ENCODE data around the gene FPGS.

FPGS gene

DNA sequence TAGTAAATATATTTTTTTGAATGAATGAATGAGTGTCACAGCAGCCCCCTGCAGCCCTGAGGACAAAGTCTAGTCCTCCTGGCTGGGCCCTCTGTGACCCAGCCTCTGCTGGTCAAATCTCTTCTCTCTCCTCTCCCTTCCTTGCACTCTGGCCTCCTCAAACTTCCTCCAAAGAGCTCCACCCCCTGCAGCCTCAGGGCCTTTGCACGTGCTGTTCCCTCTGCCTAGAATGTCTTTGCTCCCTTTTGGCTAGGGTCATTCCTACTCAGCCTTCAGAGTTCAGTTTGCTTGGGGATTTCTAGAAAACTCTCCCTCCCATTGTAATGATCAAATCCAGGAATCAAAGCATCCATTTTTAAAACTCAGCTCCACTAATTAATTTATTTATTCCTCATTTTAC, 37.3 kb upstream of the FPGS start:
- Mint-ChIP-seq H3K27ac (peak overlapping the region; percentile 72), H3K27me3 (no peaks in the 10 kb centered on the region), H3K36me3 (ENCODE audit: low read depth) (peaks cover 48% of the 10 kb centered on the region), H3K9me3 (no peaks in the 10 kb centered on the region), H3K4me1 (ENCODE audit: low read depth) (peaks cover 75% of the 10 kb centered on the region), H3K4me3 (no peak overlapping the region)
- DNase-seq: no peak

DNA sequence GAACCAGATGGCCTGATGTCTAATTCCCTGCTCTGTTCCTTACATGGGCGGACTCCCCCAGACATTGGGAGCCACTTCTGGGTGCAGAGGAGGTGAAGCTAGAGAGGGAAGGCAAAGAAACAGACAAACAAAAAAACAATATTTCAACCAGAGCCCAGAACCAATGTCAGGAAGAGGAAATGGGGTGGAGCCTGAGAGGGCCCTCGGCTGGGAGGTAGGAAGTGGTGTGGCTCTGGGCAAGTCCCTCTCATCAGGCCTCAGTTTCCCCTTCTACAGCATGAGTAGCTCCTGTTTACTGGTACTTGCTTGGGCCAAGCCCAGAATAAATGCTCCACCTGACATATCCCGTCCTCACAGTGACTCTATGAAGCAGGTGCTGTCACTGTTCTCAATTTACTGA, 35.3 kb upstream of the FPGS start:
- Mint-ChIP-seq H3K4me3 (no peak overlapping the region), H3K4me1 (ENCODE audit: low read depth) (peaks cover 85% of the 10 kb centered on the region), H3K27ac (peak overlapping the region; percentile 92), H3K9me3 (no peaks in the 10 kb centered on the region), H3K27me3 (no peaks in the 10 kb centered on the region), H3K36me3 (ENCODE audit: low read depth) (peaks cover 46% of the 10 kb centered on the region)
- no peak for DNase-seq

DNA sequence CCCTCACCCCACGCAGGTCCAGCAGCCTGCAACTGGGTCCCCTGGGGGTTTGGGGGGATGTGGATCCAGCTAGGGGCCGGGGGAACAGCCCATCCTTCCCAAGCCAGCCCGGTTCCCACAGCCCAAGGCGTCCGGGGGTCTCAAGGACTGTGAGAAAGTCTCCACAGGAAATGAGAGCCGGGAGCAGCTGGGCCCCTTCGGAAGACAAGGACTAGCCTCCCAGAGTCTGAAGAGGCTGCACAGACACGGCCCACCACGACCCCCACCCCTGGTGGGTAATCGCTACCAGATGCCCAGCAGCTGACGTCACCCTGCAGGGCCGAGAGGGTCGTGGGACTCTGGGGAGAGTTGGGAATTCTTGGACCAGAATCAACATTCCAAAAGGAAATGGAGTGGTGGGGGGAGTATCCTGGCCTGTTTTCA, 34.8 kb upstream of the FPGS start:
- no peak overlapping the region for H3K4me3 Mint-ChIP-seq
- peak overlapping the region; percentile 92 for H3K27ac Mint-ChIP-seq
- H3K36me3 Mint-ChIP-seq (ENCODE audit: low read depth): peaks cover 47% of the 10 kb centered on the region
- no peak for DNase-seq
- peaks cover 82% of the 10 kb centered on the region for H3K4me1 Mint-ChIP-seq (ENCODE audit: low read depth)
- H3K27me3 Mint-ChIP-seq: no peaks in the 10 kb centered on the region
- H3K9me3 Mint-ChIP-seq: no peaks in the 10 kb centered on the region

DNA sequence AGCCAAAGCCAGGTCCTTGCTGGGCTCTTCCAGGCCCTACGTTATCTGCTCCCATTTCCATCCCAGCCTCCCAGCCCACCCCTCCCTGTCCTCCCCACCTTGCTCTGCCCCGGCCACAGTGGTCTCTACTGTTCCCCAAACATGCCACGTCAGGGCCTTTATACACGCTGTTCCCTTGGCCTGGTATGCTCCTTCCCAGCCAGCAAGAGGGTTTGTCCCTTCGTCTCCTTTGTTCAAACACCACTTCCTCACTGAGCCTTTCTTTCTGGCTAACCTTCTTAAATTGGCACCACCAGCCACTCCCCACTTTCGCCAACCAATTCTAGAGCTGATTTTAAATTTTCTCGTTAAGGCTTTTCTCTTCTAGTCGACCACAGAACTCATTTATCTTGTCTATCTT, 34.0 kb upstream of the FPGS start:
- H3K4me3 Mint-ChIP-seq: peak overlapping the region; percentile 10
- no peaks in the 10 kb centered on the region for H3K9me3 Mint-ChIP-seq
- H3K4me1 Mint-ChIP-seq (ENCODE audit: low read depth): peaks cover 80% of the 10 kb centered on the region
- H3K36me3 Mint-ChIP-seq (ENCODE audit: low read depth): peaks cover 48% of the 10 kb centered on the region
- peak overlapping the region; percentile 92 for H3K27ac Mint-ChIP-seq
- no peak for DNase-seq
- no peaks in the 10 kb centered on the region for H3K27me3 Mint-ChIP-seq

DNA sequence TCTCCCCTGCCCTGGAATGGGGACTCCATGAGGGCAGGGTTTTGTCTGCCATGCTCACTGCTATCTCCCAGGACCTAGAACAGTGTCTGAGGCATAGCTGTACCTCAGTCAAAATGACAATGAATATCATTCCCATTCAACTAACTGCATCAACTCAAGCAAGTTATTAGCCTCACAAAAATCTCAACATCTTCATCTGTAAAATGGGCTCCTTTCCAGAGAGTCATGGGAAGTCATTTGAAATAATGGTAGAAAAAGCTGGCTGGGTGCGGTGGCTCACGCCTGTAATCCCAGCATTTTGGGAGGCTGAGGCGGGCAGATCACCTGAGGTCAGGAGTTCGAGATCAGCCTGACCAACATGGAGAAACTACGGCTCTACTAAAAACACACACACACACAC, 33.6 kb upstream of the FPGS start:
- Mint-ChIP-seq H3K9me3 (no peaks in the 10 kb centered on the region), H3K4me3 (no peak overlapping the region), H3K4me1 (ENCODE audit: low read depth) (peaks cover 79% of the 10 kb centered on the region)

DNA sequence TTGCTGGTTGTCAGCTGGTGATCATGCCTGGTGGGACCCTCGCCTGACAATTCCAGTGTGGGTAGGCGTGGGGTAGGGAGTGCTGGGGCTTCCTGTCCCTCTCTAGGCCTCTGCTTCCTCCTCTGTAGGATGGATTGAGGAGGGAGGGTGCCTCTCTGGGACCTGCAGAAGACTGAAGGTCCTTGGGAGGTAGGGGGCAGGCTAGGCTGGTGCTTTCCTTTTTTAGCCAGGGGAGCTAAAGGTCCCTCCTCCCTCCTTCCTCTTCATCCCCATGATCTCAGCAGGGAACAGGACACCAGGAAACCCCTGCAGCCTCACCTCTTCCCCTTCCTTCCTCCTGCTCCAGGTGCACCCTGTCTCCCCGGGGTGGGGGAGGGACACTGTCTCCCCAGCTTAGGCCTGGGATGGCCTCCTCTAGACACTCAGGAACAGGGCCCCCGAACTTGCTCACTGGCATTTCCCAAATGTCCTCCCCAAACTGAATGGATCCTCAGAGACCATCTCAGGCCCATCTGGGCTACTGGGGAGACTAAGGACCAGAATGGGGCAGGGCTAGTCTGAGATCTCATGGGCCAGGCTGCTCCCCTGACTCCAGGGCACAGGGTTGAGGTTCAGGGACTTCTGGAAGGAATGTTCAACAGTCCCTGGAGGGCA, 32.6 kb upstream of the FPGS start:
- peaks cover 53% of the 10 kb centered on the region for H3K36me3 Mint-ChIP-seq (ENCODE audit: low read depth)
- H3K9me3 Mint-ChIP-seq: no peaks in the 10 kb centered on the region
- H3K27ac Mint-ChIP-seq: peak overlapping the region; percentile 93
- H3K27me3 Mint-ChIP-seq: no peaks in the 10 kb centered on the region
- peak overlapping the region; percentile 89 for H3K4me3 Mint-ChIP-seq
- DNase-seq: no peak
- H3K4me1 Mint-ChIP-seq (ENCODE audit: low read depth): peaks cover 76% of the 10 kb centered on the region

More for the DNA sequence above, 33.6 kb upstream of the FPGS start:
- H3K27ac Mint-ChIP-seq: peak overlapping the region; percentile 92
- no peak for DNase-seq
- no peaks in the 10 kb centered on the region for H3K27me3 Mint-ChIP-seq
- peaks cover 51% of the 10 kb centered on the region for H3K36me3 Mint-ChIP-seq (ENCODE audit: low read depth)

DNA sequence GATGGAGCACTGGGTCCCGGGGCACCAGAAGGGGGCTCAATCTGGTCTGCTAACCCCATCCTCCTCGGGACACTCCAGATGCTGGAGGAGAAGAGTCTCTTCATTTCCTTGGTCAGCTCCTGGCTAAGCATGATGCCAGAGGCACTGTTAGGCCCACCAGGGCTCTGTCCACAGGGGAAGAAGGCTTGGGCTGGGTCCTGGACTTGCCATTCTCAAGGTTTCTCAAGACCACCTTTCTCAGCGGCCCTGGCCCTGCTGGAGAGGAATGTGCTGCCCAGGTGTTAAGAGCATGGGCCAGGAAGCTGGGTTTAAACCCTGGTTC, 32.1 kb upstream of the FPGS start:
- Mint-ChIP-seq H3K4me1 (ENCODE audit: low read depth) (peaks cover 73% of the 10 kb centered on the region), H3K27ac (peak overlapping the region; percentile 93), H3K4me3 (peak overlapping the region; percentile 89), H3K9me3 (no peaks in the 10 kb centered on the region), H3K27me3 (no peaks in the 10 kb centered on the region), H3K36me3 (ENCODE audit: low read depth) (peaks cover 48% of the 10 kb centered on the region)
- DNase-seq: no peak

DNA sequence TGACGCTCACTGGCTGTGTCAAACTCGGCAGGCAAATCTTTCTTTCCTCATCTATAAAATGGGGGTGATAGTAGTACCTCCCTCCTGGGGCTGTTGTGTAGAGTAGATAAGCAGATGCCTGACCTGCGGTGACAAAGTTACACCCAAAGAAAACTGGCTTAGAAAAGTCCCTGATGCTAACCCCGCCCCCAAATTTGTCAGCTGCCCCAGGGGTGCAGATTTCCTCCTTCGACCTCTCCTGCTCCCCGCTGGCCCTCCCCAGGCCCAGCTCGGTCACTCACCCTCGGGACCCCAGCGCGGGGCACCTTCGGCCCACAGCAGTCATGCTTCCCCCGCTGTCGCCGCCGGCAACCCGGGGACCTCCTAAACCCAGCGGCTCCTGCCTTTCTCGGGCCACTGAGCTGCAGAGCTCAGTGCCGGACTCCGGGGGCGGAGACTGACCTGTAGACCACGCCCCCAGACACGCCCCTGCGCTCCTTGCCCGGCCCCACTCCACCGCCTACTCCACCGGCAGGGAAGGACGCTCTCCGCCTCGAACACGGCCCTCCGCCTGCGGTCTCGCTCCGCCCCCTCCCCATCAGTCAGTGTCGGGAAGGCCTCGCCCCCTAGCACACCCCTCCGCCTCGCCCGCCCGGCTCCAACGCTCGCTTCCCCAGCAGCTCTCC, 31.6 kb upstream of the FPGS start:
- H3K27me3 Mint-ChIP-seq: no peaks in the 10 kb centered on the region
- DNase-seq: peak; percentile 98
- peaks cover 70% of the 10 kb centered on the region for H3K4me1 Mint-ChIP-seq (ENCODE audit: low read depth)
- H3K4me3 Mint-ChIP-seq: peak overlapping the region; percentile 89
- H3K27ac Mint-ChIP-seq: peak overlapping the region; percentile 93
- H3K9me3 Mint-ChIP-seq: no peaks in the 10 kb centered on the region
- peaks cover 48% of the 10 kb centered on the region for H3K36me3 Mint-ChIP-seq (ENCODE audit: low read depth)

DNA sequence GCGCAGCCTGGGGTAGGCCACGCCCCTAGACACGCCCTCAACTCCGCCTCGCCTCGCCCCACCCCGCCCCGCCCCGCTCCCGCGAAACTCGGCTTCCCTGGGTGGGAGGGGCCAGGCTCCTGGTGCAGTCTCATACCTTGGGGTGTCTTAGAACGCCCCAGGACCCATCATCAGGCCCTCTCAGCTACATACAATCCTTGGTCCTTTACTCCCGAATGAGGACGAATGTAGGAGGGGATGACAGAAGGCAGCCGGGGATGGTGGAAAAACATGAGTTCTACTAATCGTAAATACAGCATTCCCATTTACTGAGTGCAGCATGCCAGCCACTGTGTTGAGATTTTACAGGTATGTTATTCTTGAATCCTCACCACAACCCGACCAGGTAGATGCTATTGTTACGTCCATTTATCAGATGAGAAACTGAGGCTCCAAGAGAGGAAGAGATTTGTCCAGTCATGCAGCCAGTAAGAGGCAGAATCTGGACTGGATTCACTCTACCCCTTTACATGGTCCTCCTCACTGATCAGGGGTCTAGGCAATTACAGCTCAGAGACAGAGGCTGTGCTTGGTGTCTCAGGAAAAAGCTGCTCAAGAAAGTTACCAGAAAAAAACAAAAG, 31.0 kb upstream of the FPGS start:
- H3K9me3 Mint-ChIP-seq: no peaks in the 10 kb centered on the region
- DNase-seq: no peak
- H3K27ac Mint-ChIP-seq: peak overlapping the region; percentile 93
- no peaks in the 10 kb centered on the region for H3K27me3 Mint-ChIP-seq
- H3K36me3 Mint-ChIP-seq (ENCODE audit: low read depth): peaks cover 48% of the 10 kb centered on the region
- H3K4me3 Mint-ChIP-seq: peak overlapping the region; percentile 89
- peaks cover 72% of the 10 kb centered on the region for H3K4me1 Mint-ChIP-seq (ENCODE audit: low read depth)

DNA sequence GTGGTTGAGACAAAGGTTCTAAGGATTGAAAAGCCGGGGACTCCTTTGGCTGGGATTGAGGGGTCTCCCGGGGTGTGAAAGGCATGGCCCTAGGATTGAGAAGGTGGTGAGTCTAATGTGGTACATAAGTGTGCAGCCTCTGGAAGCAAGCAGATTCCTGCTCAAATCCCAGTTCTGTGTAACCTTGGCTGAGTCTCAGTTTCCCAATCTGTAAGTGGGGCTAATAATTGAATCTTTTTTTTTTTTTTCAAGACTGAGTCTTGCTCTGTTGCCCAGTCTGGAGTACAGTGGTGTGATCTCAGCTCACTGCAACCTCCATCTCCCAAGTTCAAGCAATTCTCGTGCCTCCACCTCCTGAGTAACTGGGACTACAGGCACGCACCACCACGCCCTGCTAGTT, 30.1 kb upstream of the FPGS start:
- Mint-ChIP-seq H3K9me3 (no peaks in the 10 kb centered on the region), H3K36me3 (ENCODE audit: low read depth) (peaks cover 49% of the 10 kb centered on the region), H3K27me3 (no peaks in the 10 kb centered on the region), H3K4me1 (ENCODE audit: low read depth) (peaks cover 70% of the 10 kb centered on the region), H3K27ac (peak overlapping the region; percentile 33), H3K4me3 (no peak overlapping the region)
- no peak for DNase-seq

DNA sequence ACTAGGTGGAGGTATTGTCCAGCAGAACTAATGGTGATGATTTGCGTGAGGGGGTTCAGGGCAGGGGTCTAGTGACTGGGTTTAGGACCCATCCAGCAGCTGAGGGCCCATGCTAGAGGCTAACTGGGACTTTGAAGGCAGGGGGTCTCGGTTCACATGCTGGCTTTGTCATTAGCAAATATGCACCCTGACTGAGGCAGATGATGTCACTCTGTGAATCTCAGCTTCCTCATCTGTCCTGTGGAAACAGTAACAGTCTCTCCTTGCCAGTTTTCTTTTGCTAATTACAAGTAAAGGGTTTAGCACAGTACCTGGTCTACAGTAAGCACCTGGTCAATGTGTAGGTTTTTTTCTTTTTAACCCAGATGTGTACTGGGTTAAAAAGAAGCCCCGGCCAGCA, 29.4 kb upstream of the FPGS start:
- DNase-seq: no peak
- Mint-ChIP-seq H3K9me3 (no peaks in the 10 kb centered on the region), H3K27ac (no peak overlapping the region), H3K4me3 (no peak overlapping the region), H3K4me1 (ENCODE audit: low read depth) (peaks cover 66% of the 10 kb centered on the region), H3K27me3 (no peaks in the 10 kb centered on the region), H3K36me3 (ENCODE audit: low read depth) (peaks cover 46% of the 10 kb centered on the region)

DNA sequence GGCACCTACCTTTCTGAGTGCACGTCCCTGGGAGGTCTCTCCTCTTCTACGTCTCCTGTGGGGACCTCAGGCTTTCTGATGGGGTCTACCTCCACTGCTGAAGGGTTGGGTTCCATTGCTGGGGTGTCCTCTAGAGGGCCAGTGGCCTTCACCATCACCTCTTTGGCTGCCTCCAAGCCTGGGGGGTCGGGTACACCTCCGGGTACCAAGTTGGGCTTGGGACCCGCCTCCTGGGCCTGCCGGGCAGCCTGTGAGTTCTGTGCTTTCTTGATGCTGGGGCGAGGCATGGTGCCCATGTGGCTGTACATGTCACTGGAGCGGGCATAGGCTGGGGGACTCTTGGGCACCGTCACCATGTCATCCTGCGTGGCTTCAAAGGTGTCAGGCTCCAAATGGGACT, 28.7 kb upstream of the FPGS start:
- Mint-ChIP-seq H3K36me3 (ENCODE audit: low read depth) (peaks cover 43% of the 10 kb centered on the region), H3K27ac (peak overlapping the region; percentile 63)

DNA sequence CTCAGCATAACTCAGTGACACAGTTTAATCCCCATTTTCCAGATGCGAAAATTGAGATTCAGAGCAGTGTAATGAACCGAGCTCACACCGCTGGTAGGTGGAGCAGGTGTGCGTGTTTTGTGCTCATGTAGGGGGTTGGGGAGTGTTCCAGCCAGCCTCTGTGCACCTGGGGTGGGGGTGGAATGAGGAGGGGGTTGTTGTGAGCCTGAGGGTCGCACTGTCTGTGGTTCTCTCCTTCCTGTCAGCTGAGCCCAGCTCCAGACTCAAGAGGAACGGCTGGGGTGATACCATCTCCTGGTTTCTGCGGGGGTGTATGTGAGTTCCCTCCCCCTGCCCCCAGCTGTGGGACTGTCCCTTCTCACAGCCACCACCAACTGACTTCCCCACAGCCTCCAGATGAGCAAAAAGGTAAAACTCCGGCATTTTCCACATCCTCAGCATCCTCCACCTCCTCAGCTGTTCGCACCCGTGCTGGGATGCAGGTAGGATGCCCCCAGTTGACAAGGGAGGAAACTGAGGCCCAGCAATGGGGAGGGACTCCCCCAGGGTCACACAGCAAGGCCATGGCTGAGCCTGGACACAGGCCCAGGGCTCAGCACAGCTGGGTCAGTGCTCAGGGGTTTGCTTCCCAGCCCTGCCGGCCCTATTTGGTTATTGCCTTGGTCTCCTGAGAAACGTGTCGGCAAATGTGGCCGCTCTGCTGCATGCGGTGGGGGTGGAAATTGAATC, 26.3 kb upstream of the FPGS start:
- H3K4me3 Mint-ChIP-seq: peak overlapping the region; percentile 90

More for the DNA sequence above, 28.7 kb upstream of the FPGS start:
- Mint-ChIP-seq H3K4me1 (ENCODE audit: low read depth) (peaks cover 65% of the 10 kb centered on the region), H3K27me3 (no peaks in the 10 kb centered on the region), H3K4me3 (no peak overlapping the region), H3K9me3 (no peaks in the 10 kb centered on the region)
- DNase-seq: no peak

DNA sequence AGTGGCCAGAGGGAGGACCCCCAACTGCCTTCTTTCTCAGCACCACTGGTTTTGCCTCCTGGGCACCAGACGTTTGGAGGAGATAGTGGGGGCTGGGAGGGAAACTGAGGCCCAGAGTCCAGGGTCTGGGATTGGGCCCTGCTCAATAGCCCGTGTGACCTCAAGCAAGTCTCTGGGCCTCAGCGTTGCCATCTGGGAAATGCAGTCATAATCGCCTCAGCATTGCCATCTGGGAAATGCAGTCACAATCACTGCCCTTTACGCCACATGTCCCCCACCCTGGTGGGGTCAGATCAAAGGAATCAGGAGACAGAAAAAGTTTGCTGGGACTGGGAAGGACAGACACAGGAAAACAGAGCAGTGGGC, 25.8 kb upstream of the FPGS start:
- no peak for DNase-seq
- Mint-ChIP-seq H3K4me3 (peak overlapping the region; percentile 90), H3K27ac (peak overlapping the region; percentile 97), H3K36me3 (ENCODE audit: low read depth) (peaks cover 35% of the 10 kb centered on the region), H3K9me3 (no peaks in the 10 kb centered on the region), H3K4me1 (ENCODE audit: low read depth) (peaks cover 64% of the 10 kb centered on the region), H3K27me3 (no peaks in the 10 kb centered on the region)

More for the DNA sequence above, 26.3 kb upstream of the FPGS start:
- peak; percentile 79 for DNase-seq
- Mint-ChIP-seq H3K36me3 (ENCODE audit: low read depth) (peaks cover 38% of the 10 kb centered on the region), H3K4me1 (ENCODE audit: low read depth) (peaks cover 63% of the 10 kb centered on the region), H3K9me3 (no peaks in the 10 kb centered on the region), H3K27ac (peak overlapping the region; percentile 97), H3K27me3 (no peaks in the 10 kb centered on the region)
